ENCODE results near the gene STAC.
"Not testable (repeated sequence)": the region's sequence is repeated elsewhere in the genome, so short reads cannot be mapped to it uniquely, and the experiment has no call there.

The STAC gene

GRCh38 chr3:36476286-36476942 lies 96.1 kb downstream of the STAC start:
- DNase-seq (ENCODE audit: low read depth in 2 of 2, low spot score in 1 of 2), result no peak

DNA sequence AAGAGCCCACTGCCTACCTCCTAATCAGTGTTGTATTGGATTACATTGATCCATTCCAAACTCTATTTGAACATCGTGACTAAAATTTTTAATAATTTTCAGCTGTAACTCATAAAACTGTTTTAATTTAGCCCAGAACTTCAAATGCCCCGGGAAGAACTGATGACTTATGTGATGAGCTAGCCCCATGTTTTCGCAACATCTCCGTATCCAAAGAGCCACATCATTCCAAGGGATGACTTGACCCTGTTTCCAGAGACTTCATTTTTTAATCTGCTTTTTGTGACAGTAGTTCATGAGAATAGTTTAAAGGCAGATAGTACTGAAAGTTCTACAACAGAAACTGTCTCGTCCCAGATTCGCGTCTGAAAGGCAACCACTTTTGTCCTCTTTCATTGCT lies 97.4 kb downstream of the STAC start:
- DNase-seq (ENCODE audit: low read depth in 2 of 2, low spot score in 1 of 2), result no peak

DNA sequence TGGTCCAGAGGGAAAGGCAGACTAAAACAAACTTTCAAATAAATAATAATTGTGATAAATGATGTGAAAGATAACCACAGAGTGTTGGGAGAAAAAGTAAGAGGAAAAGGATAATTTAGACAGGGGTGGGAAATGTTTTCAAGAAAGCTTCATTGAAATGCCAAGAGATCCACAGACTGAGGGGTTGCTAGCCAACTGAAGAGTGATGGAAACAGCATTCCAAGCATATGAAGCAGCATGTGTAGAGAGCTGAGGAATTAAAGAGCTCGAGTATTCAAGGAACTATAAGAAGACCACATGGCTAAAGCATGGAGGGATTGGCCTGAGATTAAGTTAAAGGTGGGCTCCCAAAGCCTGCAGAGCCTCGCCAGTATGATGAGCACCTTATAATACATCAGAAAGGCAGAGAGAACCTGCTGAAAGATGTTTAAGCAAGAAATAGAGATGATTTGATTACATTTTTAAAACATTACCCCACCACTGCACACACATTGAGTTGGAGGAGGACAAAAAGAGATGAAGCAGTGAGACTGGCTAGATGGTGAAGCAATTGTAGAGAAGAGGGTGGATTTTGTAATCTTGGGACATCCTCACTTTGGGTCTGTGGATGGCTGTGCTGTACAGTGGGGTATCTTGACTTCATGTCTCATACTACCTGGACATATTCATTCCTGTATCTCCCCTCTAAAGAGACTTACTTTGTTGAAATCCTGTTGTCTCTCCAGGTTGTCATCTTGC lies 100.8 kb downstream of the STAC start:
- DNase-seq (ENCODE audit: low read depth in 2 of 2, low spot score in 1 of 2), result no peak

DNA sequence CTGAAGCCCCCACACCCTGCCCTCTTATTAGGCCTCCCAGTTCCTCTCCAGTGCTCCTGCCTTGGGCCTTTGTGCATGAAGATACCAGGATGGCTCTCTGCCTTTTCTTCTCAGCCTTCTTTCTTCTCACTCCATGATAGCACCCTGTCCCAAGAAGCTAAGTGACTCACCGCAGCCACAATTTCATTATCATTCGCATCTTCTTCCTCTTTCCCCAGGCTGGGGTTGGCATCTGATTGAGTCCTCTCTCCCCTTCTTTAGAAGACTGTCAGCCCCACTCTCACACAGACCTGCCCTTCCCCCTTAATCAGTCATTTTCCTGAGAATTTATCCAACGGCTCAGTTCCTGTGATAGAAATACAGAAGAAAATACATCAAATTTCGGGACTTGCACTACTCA lies 102.0 kb downstream of the STAC start:
- DNase-seq (ENCODE audit: low read depth in 2 of 2, low spot score in 1 of 2), result no peak

DNA sequence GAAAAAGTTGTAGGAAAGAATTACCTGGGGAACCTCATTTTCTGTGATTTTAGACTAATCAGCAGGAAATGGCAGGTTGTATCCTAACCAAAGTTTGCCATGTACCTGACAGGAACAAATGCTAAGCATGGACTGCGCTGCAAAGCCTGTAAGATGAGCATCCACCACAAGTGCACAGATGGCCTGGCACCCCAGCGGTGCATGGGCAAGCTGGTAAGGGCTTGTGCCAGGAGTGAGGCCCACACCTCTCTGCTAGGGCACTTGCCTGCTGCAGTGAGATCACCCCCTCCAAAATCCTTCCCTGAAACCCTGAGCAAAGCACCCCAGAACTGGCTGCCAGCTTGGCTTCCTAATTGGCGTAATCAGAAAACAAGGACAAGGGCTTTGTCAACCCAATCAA lies 102.6 kb downstream of the STAC start:
- no peak for DNase-seq (ENCODE audit: low read depth in 2 of 2, low spot score in 1 of 2)

GRCh38 chr3:36483709-36484108 lies 103.4 kb downstream of the STAC start:
- no peak for DNase-seq (ENCODE audit: low read depth in 2 of 2, low spot score in 1 of 2)

DNA sequence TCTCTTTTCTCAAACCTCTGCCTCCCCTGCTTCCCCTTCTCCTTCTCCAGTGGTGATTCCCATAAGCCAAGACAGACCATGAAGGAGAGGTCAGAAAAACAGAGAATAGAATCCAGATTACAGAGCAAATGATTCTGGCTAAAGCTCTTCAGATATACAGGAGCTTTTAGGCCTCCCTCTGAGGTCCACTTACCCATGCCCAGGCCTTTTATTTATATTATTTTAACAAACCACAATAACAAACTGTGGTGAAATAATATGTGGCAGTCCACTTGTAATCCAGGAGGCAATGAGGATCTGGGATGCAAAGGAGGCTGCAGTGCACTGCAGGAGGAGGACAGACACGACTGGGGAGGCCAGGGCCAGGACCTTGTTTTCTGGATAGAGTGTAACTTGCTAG lies 104.1 kb downstream of the STAC start:
- DNase-seq (ENCODE audit: low read depth in 2 of 2, low spot score in 1 of 2), result no peak

DNA sequence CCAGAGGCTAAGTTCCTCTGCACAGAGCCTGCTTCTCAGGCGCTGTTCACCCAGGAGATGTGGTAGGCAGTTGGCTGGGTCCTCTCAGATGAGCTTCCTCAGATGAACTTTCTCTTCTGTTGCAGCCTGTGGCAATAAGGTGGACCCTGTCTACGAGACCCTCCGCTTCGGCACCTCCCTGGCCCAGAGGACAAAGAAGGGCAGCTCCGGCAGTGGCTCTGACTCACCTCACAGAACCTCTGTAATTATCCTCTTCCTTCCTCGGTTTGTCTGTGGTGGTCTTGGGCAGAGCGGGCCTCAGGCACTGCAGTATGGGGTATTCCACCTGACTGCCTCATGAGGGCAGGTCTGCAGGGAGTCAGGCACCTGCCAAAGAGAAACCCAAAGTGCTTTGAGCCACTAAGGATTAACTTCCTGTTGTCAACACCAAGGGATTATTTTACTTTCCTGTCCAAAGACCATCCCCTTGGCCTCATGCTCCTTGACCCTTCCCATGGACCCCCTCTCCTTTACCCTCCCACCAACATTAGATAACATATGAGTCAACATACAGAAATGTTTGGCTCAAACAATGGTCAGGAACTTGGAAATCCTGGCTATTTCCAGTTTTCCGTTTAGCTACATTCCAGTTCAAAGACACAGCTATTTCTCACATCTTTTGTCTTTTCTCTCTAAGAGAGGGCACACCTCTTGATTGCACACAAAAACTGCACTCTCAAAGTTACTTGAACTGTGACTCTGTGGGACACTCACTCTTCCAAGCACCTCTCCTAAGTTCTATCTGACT lies 105.9 kb downstream of the STAC start:
- no peak for DNase-seq (ENCODE audit: low read depth in 2 of 2, low spot score in 1 of 2)

DNA sequence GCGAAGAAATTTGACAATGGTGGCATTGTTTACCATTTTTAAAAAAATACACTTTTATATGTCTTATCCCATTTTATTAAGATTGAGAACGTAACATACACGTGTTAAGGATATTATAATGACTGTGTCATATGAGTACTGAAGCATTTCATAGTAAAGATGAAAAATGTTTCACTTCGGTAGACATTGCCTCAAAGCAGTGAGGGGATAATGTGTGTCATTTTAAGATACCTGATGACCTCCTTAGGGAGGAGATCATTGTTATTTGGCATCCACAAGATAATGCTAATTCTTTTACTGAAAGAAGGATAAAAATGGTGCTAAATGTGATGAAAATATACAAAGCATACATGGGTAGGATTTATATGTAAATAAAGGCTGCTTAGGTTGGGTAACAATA lies 107.3 kb downstream of the STAC start:
- DNase-seq (ENCODE audit: low read depth in 2 of 2, low spot score in 1 of 2), result no peak

- no peak for DNase-seq (ENCODE audit: low read depth in 2 of 2, low spot score in 1 of 2)
Observed at GRCh38 chr3:36488077-36488789, 107.9 kb downstream of the STAC start.

GRCh38 chr3:36489101-36489500 lies 108.8 kb downstream of the STAC start:
- no peak for DNase-seq (ENCODE audit: low read depth in 2 of 2, low spot score in 1 of 2)

DNA sequence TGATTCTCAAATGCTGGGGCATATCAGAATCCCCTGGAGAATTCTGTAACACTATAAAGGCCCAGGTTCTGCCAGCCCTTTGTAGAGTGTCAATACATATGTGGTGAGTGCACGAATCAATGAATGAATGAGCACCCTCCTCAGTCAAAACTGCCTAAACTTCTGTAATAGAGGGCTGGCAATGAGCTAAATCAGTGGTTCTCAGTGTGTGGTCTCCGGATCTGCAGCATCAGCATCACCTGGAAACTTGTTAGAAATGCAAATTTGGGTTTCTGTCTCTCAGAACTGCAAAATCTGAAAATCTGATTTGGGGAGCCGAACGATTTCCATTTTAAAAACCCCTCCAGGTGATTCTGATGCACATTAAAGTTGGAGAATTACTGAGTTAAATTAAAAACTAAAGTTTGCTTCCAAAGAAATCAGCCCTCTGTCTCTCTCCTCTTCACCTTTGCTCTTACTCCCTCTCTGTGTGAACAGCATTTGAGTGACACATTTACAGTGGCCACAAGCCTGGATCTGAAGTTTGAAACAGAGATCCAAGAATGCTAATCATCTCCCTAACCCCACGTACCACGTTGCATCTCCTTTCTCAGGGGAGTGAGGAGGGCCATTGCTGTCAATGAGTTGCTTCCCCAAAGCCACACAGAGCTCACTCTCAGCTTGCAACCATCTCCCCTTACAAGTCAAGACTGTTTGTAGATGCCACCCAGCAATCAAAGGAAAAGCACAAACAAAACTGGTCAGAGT lies 109.5 kb downstream of the STAC start:
- no peak for DNase-seq (ENCODE audit: low read depth in 2 of 2, low spot score in 1 of 2)

DNA sequence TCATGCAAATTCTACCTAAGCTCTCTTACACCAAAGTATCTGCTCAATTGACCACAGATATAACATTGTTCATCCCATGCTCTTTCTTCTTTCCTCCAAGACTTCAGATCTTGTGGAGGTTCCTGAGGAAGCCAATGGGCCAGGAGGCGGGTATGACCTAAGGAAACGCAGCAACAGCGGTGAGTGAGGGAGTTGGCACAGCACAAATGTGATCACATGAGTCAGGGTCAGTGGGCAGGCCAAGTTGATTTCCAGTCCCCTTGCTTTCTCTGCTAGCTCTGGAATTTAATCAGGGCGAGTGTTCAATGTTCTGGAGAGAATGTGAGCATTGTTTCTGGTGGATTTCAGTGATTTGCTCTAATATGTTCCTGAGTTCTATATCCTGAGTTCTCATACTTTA lies 112.7 kb downstream of the STAC start:
- no peak for DNase-seq (ENCODE audit: low read depth in 2 of 2, low spot score in 1 of 2)

DNA sequence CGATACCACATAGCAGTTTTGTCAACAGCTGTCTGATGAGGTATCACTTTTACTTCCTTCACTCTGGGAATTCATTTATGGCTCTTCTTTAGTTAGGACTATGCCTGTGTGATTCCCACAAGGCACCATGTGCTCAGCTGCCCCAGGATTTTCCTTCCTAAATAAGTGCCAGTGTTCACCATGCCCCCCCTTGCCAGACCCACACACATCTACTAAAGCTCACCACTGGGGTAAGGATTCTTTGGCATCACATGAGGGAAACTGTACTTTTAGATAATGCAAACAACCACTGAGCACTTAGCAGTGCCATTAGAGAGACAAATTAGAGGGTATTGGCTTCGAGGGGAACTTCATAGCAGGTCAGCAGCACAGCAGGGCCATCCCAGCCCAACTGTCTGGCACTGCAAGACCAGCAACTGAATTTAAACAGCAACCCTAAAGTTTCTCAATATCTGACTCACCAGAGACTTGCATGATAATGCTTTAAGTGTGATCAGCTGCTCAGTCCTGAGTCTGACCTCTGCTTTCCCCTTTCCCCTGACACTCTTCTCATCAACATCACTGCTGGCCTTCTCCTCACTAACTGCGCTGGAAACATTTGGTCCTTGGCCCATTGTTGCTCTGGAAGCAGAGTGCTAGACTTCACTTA lies 114.3 kb downstream of the STAC start:
- DNase-seq (ENCODE audit: low read depth in 2 of 2, low spot score in 1 of 2), result no peak

DNA sequence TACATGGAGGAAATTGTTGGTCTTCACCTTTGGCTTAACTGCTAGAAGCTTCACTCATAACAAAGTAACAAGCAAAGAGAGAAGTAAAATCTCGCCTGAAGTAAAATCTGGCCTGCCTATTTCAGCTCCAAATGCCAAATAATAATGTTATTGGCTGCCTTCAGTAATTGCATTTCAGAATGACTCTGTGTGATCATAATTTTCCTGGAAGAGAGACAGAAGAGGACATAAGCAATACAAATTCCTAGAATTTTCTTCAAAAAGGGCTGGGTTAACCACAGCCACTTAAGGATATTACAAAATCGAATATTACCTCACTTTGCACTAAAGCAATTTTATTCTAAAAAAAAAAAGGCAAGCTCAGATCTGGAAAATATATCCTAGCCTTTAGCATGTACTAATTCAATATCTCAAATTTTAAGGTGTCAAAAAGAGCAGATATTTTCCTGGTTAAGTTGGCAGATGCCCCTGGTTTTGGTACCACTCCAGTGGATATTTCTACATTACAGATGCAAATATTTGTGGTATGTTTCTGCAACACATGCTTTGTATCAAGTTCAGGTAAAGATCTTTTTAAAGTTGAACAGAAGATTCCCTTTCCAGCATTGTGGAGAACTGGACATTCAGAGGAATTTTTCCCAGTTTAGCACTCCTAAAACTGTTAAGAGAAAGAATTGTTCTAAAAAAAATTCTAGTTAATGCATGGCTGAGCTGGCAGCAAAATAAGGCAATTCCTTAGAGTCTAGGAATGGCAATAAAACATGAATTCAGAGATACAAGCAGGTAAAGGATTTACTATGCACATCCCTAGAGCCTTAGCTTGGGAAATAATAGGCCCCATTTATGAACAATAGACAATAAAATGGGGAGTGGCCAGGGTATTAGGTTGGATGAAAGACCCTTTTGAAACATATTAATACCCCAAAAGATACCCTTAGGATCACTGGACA lies 116.7 kb downstream of the STAC start:
- DNase-seq (ENCODE audit: low read depth in 2 of 2, low spot score in 1 of 2), result no peak

- not testable (repeated sequence) for DNase-seq (ENCODE audit: low read depth in 2 of 2, low spot score in 1 of 2)
Observed at GRCh38 chr3:36500053-36500452, 119.7 kb downstream of the STAC start.

DNA sequence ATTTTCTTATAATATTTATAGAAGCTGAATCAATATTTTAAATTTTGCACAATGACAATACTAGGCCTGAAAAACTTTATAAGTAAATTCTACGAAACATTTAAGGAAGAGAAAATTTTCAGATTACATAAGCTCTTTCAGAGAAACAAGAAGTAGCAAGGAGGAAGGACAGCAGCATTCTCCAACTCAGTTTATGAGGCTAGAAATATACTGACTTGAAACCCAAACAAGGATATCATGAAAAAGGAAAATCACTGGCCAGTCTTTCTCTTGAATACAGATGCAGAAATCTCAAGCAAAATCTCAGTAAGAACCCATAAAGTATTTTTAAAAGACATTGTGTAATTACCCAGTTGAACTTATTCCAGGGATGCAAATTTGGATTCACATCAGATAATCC lies 121.3 kb downstream of the STAC start:
- no peak for DNase-seq (ENCODE audit: low read depth in 2 of 2, low spot score in 1 of 2)

DNA sequence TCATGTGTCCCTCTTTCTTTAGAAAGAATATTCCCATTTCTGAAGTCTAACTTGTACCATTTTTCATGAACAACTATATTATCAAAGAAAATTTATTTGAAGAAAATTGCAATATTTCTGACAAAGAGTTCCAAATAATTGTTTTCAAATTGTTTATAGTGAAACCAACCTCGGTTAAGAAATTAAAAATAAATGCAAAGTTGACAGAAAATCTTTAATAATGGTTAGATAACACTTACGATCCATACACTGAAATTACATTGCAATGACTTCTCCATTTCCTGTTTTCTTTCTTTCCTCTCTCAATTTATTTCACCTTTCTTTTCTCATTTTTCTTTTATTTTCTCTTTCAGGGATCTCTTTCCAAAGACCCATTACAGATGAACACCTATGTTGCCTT lies 125.1 kb downstream of the STAC start:
- DNase-seq (ENCODE audit: low read depth in 2 of 2, low spot score in 1 of 2), result no peak

GRCh38 chr3:36511791-36512486 lies 131.6 kb downstream of the STAC start:
- no peak for DNase-seq (ENCODE audit: low read depth in 2 of 2, low spot score in 1 of 2)

Data from stimulated activated CD8-positive, alpha-beta memory T cell treated with anti-CD3 and anti-CD28 coated beads, Interleukin-4, amount 100 ng/mL, for 1 hour (primary cell).